K562 (cell line): ENCODE data around the gene SSH3. TPM values are rescaled to one million over a fixed set of nuclear protein-coding genes. Genes with fewer than 3 reads are reported as not detected.
A peak's percentile ranks its signal among the peaks of the same experiment; 100 is the strongest.

Experiments
- CREBBP ChIP-seq: IDR thresholded peaks from one replicate; pipeline ENCODE4 v1.6.1; 2012; ENCODE audit warnings: low read depth, mild to moderate bottlenecking, control low read depth, inconsistent platforms, low read length
- DPF2 ChIP-seq: fragments of 450-650 bp; IDR thresholded peaks from 2 replicates; pipeline ENCODE4 v1.6.1; 2016
- EGR1 ChIP-seq: fragments of 450-650 bp; conservative IDR thresholded peaks from 2 replicates; pipeline ENCODE4 v1.6.1; 2017; ENCODE audit warnings: mild to moderate bottlenecking
- EHMT2 ChIP-seq: fragments of 450-650 bp; IDR thresholded peaks from 2 replicates; pipeline ENCODE4 v1.6.1; 2018; ENCODE audit warnings: antibody characterized with exemption
- FOXJ3 ChIP-seq: sonication (generic); formaldehyde crosslinking; IDR thresholded peaks from 2 replicates; pipeline ENCODE4 v1.4.0; 2020; ENCODE audit warnings: mild to moderate bottlenecking, missing genetic modification reagents
- GABPB1 ChIP-seq: sonication (generic); formaldehyde crosslinking; IDR thresholded peaks from 2 replicates; pipeline ENCODE4 v1.8.0; 2022; ENCODE audit warnings: mild to moderate bottlenecking, missing genetic modification reagents
- MGA ChIP-seq: fragments of 450-650 bp; IDR thresholded peaks from 2 replicates; pipeline ENCODE4 v1.6.1; 2016; ENCODE audit warnings: mild to moderate bottlenecking, moderate library complexity
- NCOR1 ChIP-seq: fragments of 450-650 bp; IDR thresholded peaks from 2 replicates; pipeline ENCODE4 v1.6.1; 2016; ENCODE audit warnings: mild to moderate bottlenecking, moderate library complexity
- NRF1 ChIP-seq, 2 experiments: fragments of 450-650 bp; IDR thresholded peaks in 1 of 2; conservative IDR thresholded peaks in 1 of 2; 2 replicates each; pipeline ENCODE4 v1.6.1; 2014; ENCODE audit warnings: mild to moderate bottlenecking in 2 of 2
- TAF15 ChIP-seq: fragments of 200-400 bp; formaldehyde crosslinking; IDR thresholded peaks from 2 replicates; pipeline ENCODE4 v1.6.1; 2017; ENCODE audit warnings: mild to moderate bottlenecking, low read depth, low read length, moderate library complexity
- THRB ChIP-seq: fragments of 450-650 bp; formaldehyde crosslinking; conservative IDR thresholded peaks from 2 replicates; pipeline ENCODE4 v1.4.0; 2022; ENCODE audit warnings: mild to moderate bottlenecking, missing genetic modification characterization
- ZNF436 ChIP-seq: fragments of 250-450, 450-650 bp; sonication (Bioruptor Pico); formaldehyde crosslinking; IDR thresholded peaks from 2 replicates; pipeline ENCODE4 v1.7.0; 2020; ENCODE audit warnings: mild to moderate bottlenecking
- polyA plus RNA-seq, 8 experiments: library from polyadenylated mRNA; depleted of rRNA in 4 of 8; stranded (reverse) in 5 of 8; unstranded in 3 of 8; fragments of >200 nt; fragmentation: Nextera tagmentation in 2 of 8; fragmentation: Illumina TruSeq in 1 of 8; extraction: Ambion mirVana in 2 of 8; extraction: Trizol in 1 of 8; gene quantifications; 2 replicates each; pipeline versions ENCODE4 v1.2.1 to v1.2.3, GENCODE V29; 2011 to 2014; ENCODE audit warnings: inconsistent platforms in 1 of 8, missing spikeins in 1 of 8
- total RNA-seq, 7 experiments: library from RNA; depleted of rRNA in 6 of 7; stranded (reverse); fragments of >200 nt in 6 of 7; fragmentation: Illumina TruSeq in 2 of 7; extraction: Trizol in 2 of 7; gene quantifications; 2 replicates each; pipeline versions ENCODE4 v1.2.1 to v1.2.3, GENCODE V29; 2011 to 2021; ENCODE audit warnings: low replicate concordance in 1 of 7
- TF ChIP-seq, protein P1 (sequence below): fragments of 450-650 bp; IDR thresholded peaks from 2 replicates; pipeline ENCODE4 v1.7.0; 2016; ENCODE audit warnings: borderline replicate concordance

SSH3 gene
- total and polyA plus RNA-seq, 9 of the 15 experiments (the other 6 are each of a cell fraction or from before 2014, with no cell fraction given): 0.07 to 1.0 (median 0.24) TPM; not detected in 3

DNA sequence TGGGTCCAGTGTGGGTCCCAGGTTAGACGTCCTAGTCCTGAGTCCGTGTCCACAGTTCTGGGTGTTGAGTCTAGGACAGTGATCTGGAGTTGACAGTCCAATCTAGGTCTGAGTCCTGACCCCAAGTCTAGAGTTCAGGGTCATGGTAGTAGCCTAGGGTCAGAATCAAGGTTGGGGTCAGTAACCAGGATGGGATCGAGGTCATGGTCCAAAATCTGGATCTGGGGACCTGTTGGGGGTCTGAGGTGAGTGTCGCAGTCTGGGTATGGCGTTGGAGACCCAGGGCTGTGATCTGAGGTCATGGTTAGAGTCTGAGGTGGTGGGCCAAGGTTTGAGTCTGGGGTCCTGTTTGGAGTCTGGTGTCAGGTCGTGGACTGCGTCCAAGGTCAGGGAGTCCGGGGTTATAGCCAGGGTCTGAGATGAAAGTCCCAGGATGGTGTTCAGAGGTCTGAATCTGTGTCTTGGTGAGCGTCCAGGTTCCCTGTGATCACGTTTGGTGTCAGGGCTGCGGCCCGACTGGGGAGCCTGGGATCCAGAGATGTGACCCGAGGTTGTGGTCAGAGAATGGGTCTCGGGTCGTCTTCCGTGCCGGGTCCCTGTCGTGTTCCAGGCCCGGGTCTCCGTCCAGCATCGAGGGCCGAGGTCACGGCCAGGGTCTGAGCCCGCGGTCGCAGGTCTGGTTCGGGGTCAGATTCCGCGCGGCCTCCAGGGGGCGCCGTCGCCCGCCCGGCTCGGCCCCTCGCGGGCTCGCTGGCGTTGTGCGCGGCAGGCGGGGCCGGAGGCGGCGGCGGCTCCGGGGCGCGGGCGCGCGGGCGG is 37.5 kb upstream of the SSH3 start (continued):
- no peak for TF ChIP-seq MGA
- TF ChIP-seq ZNF436 (CRISPR knock-in tag): no peak
- no peak for TF ChIP-seq EHMT2
- no peak for TF ChIP-seq THRB
- no peak for TF ChIP-seq GABPB1 (CRISPR knock-in tag)
- no peak for TF ChIP-seq DPF2
- TF ChIP-seq, protein P1, sequence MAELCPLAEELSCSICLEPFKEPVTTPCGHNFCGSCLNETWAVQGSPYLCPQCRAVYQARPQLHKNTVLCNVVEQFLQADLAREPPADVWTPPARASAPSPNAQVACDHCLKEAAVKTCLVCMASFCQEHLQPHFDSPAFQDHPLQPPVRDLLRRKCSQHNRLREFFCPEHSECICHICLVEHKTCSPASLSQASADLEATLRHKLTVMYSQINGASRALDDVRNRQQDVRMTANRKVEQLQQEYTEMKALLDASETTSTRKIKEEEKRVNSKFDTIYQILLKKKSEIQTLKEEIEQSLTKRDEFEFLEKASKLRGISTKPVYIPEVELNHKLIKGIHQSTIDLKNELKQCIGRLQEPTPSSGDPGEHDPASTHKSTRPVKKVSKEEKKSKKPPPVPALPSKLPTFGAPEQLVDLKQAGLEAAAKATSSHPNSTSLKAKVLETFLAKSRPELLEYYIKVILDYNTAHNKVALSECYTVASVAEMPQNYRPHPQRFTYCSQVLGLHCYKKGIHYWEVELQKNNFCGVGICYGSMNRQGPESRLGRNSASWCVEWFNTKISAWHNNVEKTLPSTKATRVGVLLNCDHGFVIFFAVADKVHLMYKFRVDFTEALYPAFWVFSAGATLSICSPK: no peak
- no peak for TF ChIP-seq EGR1
- no peak for TF ChIP-seq NCOR1
- no peak for TF ChIP-seq CREBBP
- TF ChIP-seq NRF1 (conservative IDR thresholded peaks at IDR 0.05 in 1 of 2, IDR thresholded peaks at IDR 0.05 in 1 of 2): 0 out of 4 replicates have a peak, but pooled peaks of 1 of the 2 experiments have one; percentile 22
- no peak for TF ChIP-seq FOXJ3 (CRISPR knock-in tag)
- TF ChIP-seq TAF15: no peak
